Endothelial cell of hepatic sinusoid (primary cell): Measurements from ENCODE around the gene SLC23A2.

Source experiments
- in situ Hi-C: cut with HindIII; loops from 2 replicates; pipeline ENCODE4 v1.10.0; 2017; ENCODE audit warnings: low sequenced_read_pairs

SLC23A2 gene

GRCh38 chr20:4967752-4968477 lies 33.4 kb downstream of the SLC23A2 start:
- in situ Hi-C loops = no loop called here

GRCh38 chr20:4966826-4967751 lies 34.2 kb downstream of the SLC23A2 start:
- in situ Hi-C loops = no loop called here

- in situ Hi-C loops = no loop called here
Observed at GRCh38 chr20:4962241-4962855, 39.0 kb downstream of the SLC23A2 start.

GRCh38 chr20:4961746-4962145 lies 39.6 kb downstream of the SLC23A2 start:
- in situ Hi-C loops = no loop called here

GRCh38 chr20:4959592-4959991 lies 41.7 kb downstream of the SLC23A2 start:
- in situ Hi-C loops = no loop called here

- in situ Hi-C loops = no loop called here
Observed at GRCh38 chr20:4957939-4958362, 43.4 kb downstream of the SLC23A2 start.

GRCh38 chr20:4957187-4957586 lies 44.1 kb downstream of the SLC23A2 start:
- in situ Hi-C loops = no loop called here

GRCh38 chr20:4956200-4956810 lies 45.0 kb downstream of the SLC23A2 start:
- in situ Hi-C loops = no loop called here

GRCh38 chr20:4953881-4954280 lies 47.4 kb downstream of the SLC23A2 start:
- in situ Hi-C loops = no loop called here

- in situ Hi-C loops = no loop called here
Observed at GRCh38 chr20:4952229-4952628, 49.1 kb downstream of the SLC23A2 start.

- in situ Hi-C loops = no loop called here
Observed at GRCh38 chr20:4951299-4951698, 50.0 kb downstream of the SLC23A2 start.

GRCh38 chr20:4950841-4951240 lies 50.5 kb downstream of the SLC23A2 start:
- in situ Hi-C loops = no loop called here

- in situ Hi-C loops = no loop called here
Observed at GRCh38 chr20:4950437-4950836, 50.9 kb downstream of the SLC23A2 start.

GRCh38 chr20:4949833-4950178 lies 51.5 kb downstream of the SLC23A2 start:
- in situ Hi-C loops = no loop called here

GRCh38 chr20:4947817-4948559 lies 53.3 kb downstream of the SLC23A2 start:
- in situ Hi-C loops = no loop called here

- in situ Hi-C loops = no loop called here
Observed at GRCh38 chr20:4946986-4947385, 54.3 kb downstream of the SLC23A2 start.

GRCh38 chr20:4946585-4946984 lies 54.7 kb downstream of the SLC23A2 start:
- in situ Hi-C loops = no loop called here

GRCh38 chr20:4944518-4945313 lies 56.6 kb downstream of the SLC23A2 start:
- in situ Hi-C loops = no loop called here

GRCh38 chr20:4942331-4942730 lies 59.0 kb downstream of the SLC23A2 start:
- in situ Hi-C loops = no loop called here
